Activated naive CD8-positive, alpha-beta T cell treated with anti-CD3 and anti-CD28 coated beads, Interleukin-2, amount 50 U/mL, for 24 hours (primary cell): Measurements from ENCODE around the gene SOAT2.
"Not testable (repeated sequence)": the region's sequence is repeated elsewhere in the genome, so short reads cannot be mapped to it uniquely, and the experiment has no call there.

Experiments used
- ATAC-seq: fragments of 150-1000 bp; cut with Tn5 transposase; one replicate; pipeline ENCODE4 v1.10.0; 2021
- DNase-seq: peaks from one replicate; pipeline ENCODE4 v3.0.0; 2021
- H3K27ac Mint-ChIP-seq: one replicate; pipeline ENCODE4 v1.8.0; 2021; ENCODE audit warnings: mild to moderate bottlenecking, mixed read lengths
- H3K27me3 Mint-ChIP-seq: one replicate; pipeline ENCODE4 v1.8.0; 2021; ENCODE audit warnings: mixed read lengths
- H3K36me3 Mint-ChIP-seq: one replicate; pipeline ENCODE4 v1.8.0; 2021; ENCODE audit warnings: low read depth, mixed read lengths
- H3K4me1 Mint-ChIP-seq: one replicate; pipeline ENCODE4 v1.8.0; 2021; ENCODE audit warnings: mixed read lengths
- H3K4me3 Mint-ChIP-seq: one replicate; pipeline ENCODE4 v1.8.0; 2021; ENCODE audit warnings: mild to moderate bottlenecking, moderate library complexity, mixed read lengths
- H3K9me3 Mint-ChIP-seq: one replicate; pipeline ENCODE4 v1.8.0; 2021; ENCODE audit warnings: mixed read lengths

Gene SOAT2

GRCh38 chr12:53160673-53161072 is 57.4 kb downstream of the SOAT2 start:
- DNase-seq (no peak), ATAC-seq (no peak)
- Mint-ChIP-seq H3K4me1 (peaks cover 8% of the 10 kb centered on the region), H3K27me3 (no peaks in the 10 kb centered on the region), H3K36me3 (peaks cover 3% of the 10 kb centered on the region), H3K9me3 (no peaks in the 10 kb centered on the region), H3K4me3 (no peak overlapping the region), H3K27ac (no peak overlapping the region)

GRCh38 chr12:53161119-53161911 is 58.0 kb downstream of the SOAT2 start:
- ATAC-seq (no peak), DNase-seq (no peak)
- H3K4me1 Mint-ChIP-seq = peaks cover 10% of the 10 kb centered on the region
- no peaks in the 10 kb centered on the region for H3K9me3 Mint-ChIP-seq
- H3K27me3 Mint-ChIP-seq = no peaks in the 10 kb centered on the region
- no peak overlapping the region for H3K27ac Mint-ChIP-seq
- peaks cover 3% of the 10 kb centered on the region for H3K36me3 Mint-ChIP-seq
- no peak overlapping the region for H3K4me3 Mint-ChIP-seq

GRCh38 chr12:53163008-53163407 is 59.7 kb downstream of the SOAT2 start:
- H3K4me1 Mint-ChIP-seq = peaks cover 10% of the 10 kb centered on the region
- H3K36me3 Mint-ChIP-seq, H3K9me3 Mint-ChIP-seq, H3K27me3 Mint-ChIP-seq, ATAC-seq, H3K4me3 Mint-ChIP-seq, H3K27ac Mint-ChIP-seq, DNase-seq: not testable (repeated sequence)

- H3K9me3 Mint-ChIP-seq = no peaks in the 10 kb centered on the region
- peaks cover 1% of the 10 kb centered on the region for H3K36me3 Mint-ChIP-seq
- ATAC-seq = no peak
- no peak overlapping the region for H3K4me3 Mint-ChIP-seq
- peaks cover 2% of the 10 kb centered on the region for H3K4me1 Mint-ChIP-seq
- H3K27ac Mint-ChIP-seq = no peak overlapping the region
- H3K27me3 Mint-ChIP-seq = no peaks in the 10 kb centered on the region
- no peak for DNase-seq
These were observed 63.6 kb downstream of the SOAT2 start for GRCh38 chr12:53166837-53167236.

GRCh38 chr12:53169644-53170043 is 66.4 kb downstream of the SOAT2 start:
- Mint-ChIP-seq H3K9me3 (no peaks in the 10 kb centered on the region), H3K4me1 (peaks cover 2% of the 10 kb centered on the region), H3K27ac (no peak overlapping the region), H3K36me3 (peaks cover 1% of the 10 kb centered on the region), H3K27me3 (no peaks in the 10 kb centered on the region), H3K4me3 (no peak overlapping the region)
- ATAC-seq (peak; percentile 24), DNase-seq (no peak)

GRCh38 chr12:53170215-53170614 is 66.9 kb downstream of the SOAT2 start:
- no peak for DNase-seq
- Mint-ChIP-seq H3K9me3 (no peaks in the 10 kb centered on the region), H3K4me3 (no peak overlapping the region), H3K4me1 (peaks cover 2% of the 10 kb centered on the region), H3K36me3 (peaks cover 1% of the 10 kb centered on the region), H3K27me3 (no peaks in the 10 kb centered on the region), H3K27ac (no peak overlapping the region)
- ATAC-seq = no peak

- Mint-ChIP-seq H3K9me3 (no peaks in the 10 kb centered on the region), H3K27ac (no peak overlapping the region), H3K4me3 (no peak overlapping the region), H3K27me3 (no peaks in the 10 kb centered on the region), H3K36me3 (peaks cover 1% of the 10 kb centered on the region), H3K4me1 (peaks cover 4% of the 10 kb centered on the region)
- ATAC-seq (no peak), DNase-seq (no peak)
These were observed 67.8 kb downstream of the SOAT2 start for GRCh38 chr12:53170876-53171724.

GRCh38 chr12:53171725-53172329 is 68.5 kb downstream of the SOAT2 start:
- ATAC-seq (no peak), DNase-seq (no peak)
- no peaks in the 10 kb centered on the region for H3K9me3 Mint-ChIP-seq
- no peak overlapping the region for H3K4me3 Mint-ChIP-seq
- peaks cover 1% of the 10 kb centered on the region for H3K36me3 Mint-ChIP-seq
- H3K27ac Mint-ChIP-seq = no peak overlapping the region
- H3K27me3 Mint-ChIP-seq = no peaks in the 10 kb centered on the region
- peaks cover 2% of the 10 kb centered on the region for H3K4me1 Mint-ChIP-seq

GRCh38 chr12:53172352-53172751 is 69.1 kb downstream of the SOAT2 start:
- no peaks in the 10 kb centered on the region for H3K27me3 Mint-ChIP-seq
- H3K36me3 Mint-ChIP-seq = peaks cover 1% of the 10 kb centered on the region
- DNase-seq (no peak), ATAC-seq (no peak)
- H3K4me1 Mint-ChIP-seq = peaks cover 2% of the 10 kb centered on the region
- H3K27ac Mint-ChIP-seq = no peak overlapping the region
- H3K9me3 Mint-ChIP-seq = no peaks in the 10 kb centered on the region
- H3K4me3 Mint-ChIP-seq = no peak overlapping the region

GRCh38 chr12:53173085-53173715 is 69.9 kb downstream of the SOAT2 start:
- DNase-seq = no peak
- H3K36me3 Mint-ChIP-seq = peaks cover 1% of the 10 kb centered on the region
- H3K4me1 Mint-ChIP-seq = peaks cover 2% of the 10 kb centered on the region
- H3K27ac Mint-ChIP-seq = no peak overlapping the region
- no peaks in the 10 kb centered on the region for H3K9me3 Mint-ChIP-seq
- no peak for ATAC-seq
- H3K4me3 Mint-ChIP-seq = no peak overlapping the region
- no peaks in the 10 kb centered on the region for H3K27me3 Mint-ChIP-seq
